ENCODE results near the gene ZNF579.

GRCh38 chr19:55567708-55568328, 12.8 kb downstream of the ZNF579 start:
- TF ChIP-seq CTCF (conservative IDR thresholded peaks at IDR 0.05 in 1 of 2, IDR thresholded peaks at IDR 0.05 in 1 of 2; ENCODE audit: extremely low read depth in 1 of 2, insufficient read depth in 1 of 2, low read depth in 1 of 2, low read length in 2 of 2): no peak
- no peak for TF ChIP-seq EZH2 (IDR thresholded peaks at IDR 0.05; ENCODE audit: borderline replicate concordance, low read length)

All from mammary epithelial cell (primary cell).